ENCODE results near the gene PDIA4.

GRCh38 chr7:148954766-148955165, 73.5 kb downstream of the PDIA4 start:
- TF ChIP-seq CTCF (IDR thresholded peaks at IDR 0.05) (no peak), EZH2 (IDR thresholded peaks at IDR 0.05) (no peak), EZH2phosphoT487 (IDR thresholded peaks at IDR 0.05) (no peak)

All from neural progenitor cell (in vitro differentiated cells).